Smooth muscle cell (in vitro differentiated cells): ENCODE measurements around the gene LRRC73. TPM values are rescaled to one million over a fixed set of nuclear protein-coding genes. Genes with fewer than 3 reads are reported as not detected.

Source experiments
- DNase-seq: peaks from one replicate; lab custom pipeline; 2025; ENCODE audit not compliant: unreplicated experiment; lab: John Stamatoyannopoulos, UW
- H2AFZ ChIP-seq: fragments of 200-600 bp; sonication (generic); 2 replicates; pipeline ENCODE4 v1.6.0; 2016; ENCODE audit warnings: antibody characterized with exemption, low read depth, mild to moderate bottlenecking
- H3F3A ChIP-seq: fragments of 200-600 bp; sonication (generic); 2 replicates; pipeline ENCODE4 v1.6.0; 2017; ENCODE audit warnings: antibody characterized with exemption, low read depth
- H3K27ac ChIP-seq: fragments of 200-600 bp; sonication (generic); 2 replicates; pipeline ENCODE4 v1.5.1; 2016; ENCODE audit warnings: low read depth, mild to moderate bottlenecking
- H3K27me3 ChIP-seq: fragments of 200-600 bp; sonication (generic); 2 replicates; pipeline ENCODE4 v1.6.1; 2016; ENCODE audit warnings: low read depth, mild to moderate bottlenecking
- H3K36me3 ChIP-seq: fragments of 200-600 bp; sonication (generic); 2 replicates; pipeline ENCODE4 v1.5.1; 2016; ENCODE audit warnings: low read depth
- H3K4me1 ChIP-seq: fragments of 200-600 bp; sonication (generic); 2 replicates; pipeline ENCODE4 v1.5.1; 2016; ENCODE audit warnings: low read depth
- H3K4me2 ChIP-seq: fragments of 200-600 bp; sonication (generic); 2 replicates; pipeline ENCODE4 v1.6.0; 2016; ENCODE audit warnings: mild to moderate bottlenecking
- H3K4me3 ChIP-seq: fragments of 200-600 bp; sonication (generic); 2 replicates; pipeline ENCODE4 v1.5.1; 2016; ENCODE audit warnings: mild to moderate bottlenecking
- H3K79me2 ChIP-seq: fragments of 200-600 bp; sonication (generic); 2 replicates; pipeline ENCODE4 v1.6.0; 2016; ENCODE audit warnings: low read depth, mild to moderate bottlenecking
- H3K9ac ChIP-seq: fragments of 200-600 bp; sonication (generic); 2 replicates; pipeline ENCODE4 v1.6.0; 2016; ENCODE audit warnings: low read depth
- H3K9me3 ChIP-seq: fragments of 200-600 bp; sonication (generic); replicated peaks from 2 replicates; pipeline ENCODE4 v1.5.1; 2016; ENCODE audit warnings: low read depth
- H4K20me1 ChIP-seq: fragments of 200-600 bp; sonication (generic); 2 replicates; pipeline ENCODE4 v1.6.0; 2016; ENCODE audit warnings: low read depth
- CTCF ChIP-seq: fragments of 200-600 bp; sonication (generic); IDR thresholded peaks from 2 replicates; pipeline ENCODE4 v1.5.1; 2017; ENCODE audit warnings: borderline replicate concordance, mild to moderate bottlenecking, antibody characterized with exemption; ENCODE audit not compliant: insufficient read depth, poor library complexity, severe bottlenecking
- WGBS: methylation state at CpG from one replicate; pipeline ENCODE4 v1.1.7; 2016; ENCODE audit warnings: low lambda C conversion rate; 5-methylcytosine and 5-hydroxymethylcytosine counted together
- polyA plus RNA-seq: library from polyadenylated mRNA; unstranded; fragments of >200 nt; fragmentation: Nextera tagmentation; extraction: Ambion mirVana; gene quantifications from 2 replicates; pipeline ENCODE4 v1.2.1, GENCODE V29; 2016
- total RNA-seq: library from RNA; depleted of rRNA; stranded (reverse); fragments of >200 nt; gene quantifications from 2 replicates; pipeline ENCODE4 v1.2.3, GENCODE V29; 2014

LRRC73 gene
- total and polyA plus RNA-seq, 2 experiments from 2014 or later = 2.1 to 2.2 TPM

DNA sequence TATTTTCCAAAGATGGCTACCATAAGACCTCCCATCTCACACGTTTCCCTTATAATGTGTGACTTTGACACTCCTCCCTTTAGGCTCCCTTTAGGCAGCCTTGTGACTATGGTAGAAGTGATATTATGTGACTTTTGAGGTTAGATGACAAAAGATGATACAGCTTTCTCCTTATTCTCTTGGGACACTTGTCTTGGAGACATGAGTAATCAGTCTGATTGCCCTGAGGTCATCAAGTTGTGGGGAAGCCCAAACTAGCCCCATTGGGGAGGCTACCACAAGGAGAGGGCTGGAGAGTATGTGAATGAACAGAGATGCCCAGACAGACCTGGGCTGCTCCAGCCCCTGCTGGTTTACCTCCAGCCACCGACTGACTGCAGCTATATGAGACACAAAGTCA is 44.2 kb downstream of the LRRC73 start:
- WGBS = 77% methylated on average over 2 of the region's 2 CpGs
- H3K4me3 ChIP-seq = no peak overlapping the region
- TF ChIP-seq CTCF = no peak

DNA sequence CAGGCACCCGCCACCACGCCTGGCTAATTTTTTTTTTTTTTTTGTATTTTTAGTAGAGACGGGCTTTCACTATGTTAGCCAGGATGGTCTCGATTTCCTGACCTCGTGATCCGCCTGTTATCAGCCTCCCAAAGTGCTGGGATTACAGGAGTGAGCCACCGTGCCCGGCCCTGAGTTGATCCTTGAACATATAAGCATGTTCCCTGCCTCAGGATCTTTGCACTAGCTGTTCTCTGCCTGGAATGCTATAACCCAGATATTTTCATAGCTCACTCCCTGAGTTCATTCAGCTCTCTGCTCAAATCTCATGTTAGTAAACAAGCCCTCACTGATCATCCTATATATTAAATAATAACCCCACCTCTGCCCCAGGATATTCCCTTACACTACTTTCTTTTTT is 45.8 kb downstream of the LRRC73 start:
- WGBS = 93% methylated on average over 8 of the region's 8 CpGs
- no peaks in the 10 kb centered on the region for H3K79me2 ChIP-seq
- TF ChIP-seq CTCF = no peak

More for the DNA sequence above, 44.2 kb downstream of the LRRC73 start:
- no peaks in the 10 kb centered on the region for H3K4me1 ChIP-seq
- H3K9ac ChIP-seq = no peak overlapping the region
- no peaks in the 10 kb centered on the region for H4K20me1 ChIP-seq
- no peak overlapping the region for H2AFZ ChIP-seq
- no peaks in the 10 kb centered on the region for H3F3A ChIP-seq
- peaks cover 6% of the 10 kb centered on the region for H3K27me3 ChIP-seq
- no peaks in the 10 kb centered on the region for H3K9me3 ChIP-seq
- DNase-seq = no peak
- no peak overlapping the region for H3K4me2 ChIP-seq
- no peak overlapping the region for H3K27ac ChIP-seq
- H3K79me2 ChIP-seq = no peaks in the 10 kb centered on the region
- H3K36me3 ChIP-seq = no peaks in the 10 kb centered on the region

GRCh38 chr6:43461936-43462335 is 48.2 kb downstream of the LRRC73 start:
- Histone ChIP-seq H3K4me2 (no peak overlapping the region), H3K9ac (no peak overlapping the region), H3K27me3 (peaks cover 6% of the 10 kb centered on the region), H4K20me1 (no peaks in the 10 kb centered on the region), H2AFZ (no peak overlapping the region), H3K4me3 (no peak overlapping the region), H3K9me3 (no peaks in the 10 kb centered on the region), H3K4me1 (no peaks in the 10 kb centered on the region), H3F3A (no peaks in the 10 kb centered on the region), H3K36me3 (no peaks in the 10 kb centered on the region), H3K27ac (no peak overlapping the region), H3K79me2 (no peaks in the 10 kb centered on the region)
- WGBS = 87% methylated on average over 5 of the region's 5 CpGs
- DNase-seq = no peak
- TF ChIP-seq CTCF = no peak

More for the DNA sequence above, 45.8 kb downstream of the LRRC73 start:
- no peak overlapping the region for H3K4me3 ChIP-seq
- no peaks in the 10 kb centered on the region for H3K4me1 ChIP-seq
- no peaks in the 10 kb centered on the region for H4K20me1 ChIP-seq
- DNase-seq = no peak
- H3K36me3 ChIP-seq = no peaks in the 10 kb centered on the region
- no peak overlapping the region for H2AFZ ChIP-seq
- H3F3A ChIP-seq = no peaks in the 10 kb centered on the region
- no peak overlapping the region for H3K9ac ChIP-seq
- no peak overlapping the region for H3K4me2 ChIP-seq
- no peaks in the 10 kb centered on the region for H3K9me3 ChIP-seq
- peaks cover 6% of the 10 kb centered on the region for H3K27me3 ChIP-seq
- H3K27ac ChIP-seq = no peak overlapping the region

- DNase-seq = no peak
- Histone ChIP-seq H3K4me3 (no peak overlapping the region), H3K79me2 (no peaks in the 10 kb centered on the region), H3F3A (no peaks in the 10 kb centered on the region), H4K20me1 (no peaks in the 10 kb centered on the region), H3K9me3 (no peaks in the 10 kb centered on the region), H3K4me1 (peaks cover 4% of the 10 kb centered on the region), H2AFZ (no peak overlapping the region), H3K27ac (no peak overlapping the region), H3K27me3 (peaks cover 9% of the 10 kb centered on the region), H3K4me2 (no peak overlapping the region), H3K9ac (no peak overlapping the region), H3K36me3 (no peaks in the 10 kb centered on the region)
- TF ChIP-seq CTCF = no peak
- WGBS = 84% methylated on average over 4 of the region's 4 CpGs
Measured at GRCh38 chr6:43460032-43460431, 50.1 kb downstream of the LRRC73 start.
